ENCODE data around the gene APOL3.
"Not testable (repeated sequence)": the region's sequence is repeated elsewhere in the genome, so short reads cannot be mapped to it uniquely, and the experiment has no call there.

The APOL3 gene

GRCh38 chr22:36204001-36204631 is 43.6 kb upstream of the APOL3 start:
- no peak overlapping the region for H3K4me3 ChIP-seq (ENCODE audit: low read length)
- DNase-seq (ENCODE audit: low read depth), result no peak
- no peak for TF ChIP-seq CTCF (conservative IDR thresholded peaks at IDR 0.05; ENCODE audit: low read depth, low read length)

- H3K4me3 ChIP-seq (ENCODE audit: low read length); DNase-seq (ENCODE audit: low read depth): not testable (repeated sequence)
These were observed 42.9 kb upstream of the APOL3 start for GRCh38 chr22:36203441-36203840.

GRCh38 chr22:36202906-36203305 is 42.4 kb upstream of the APOL3 start:
- H3K4me3 ChIP-seq (ENCODE audit: low read length); DNase-seq (ENCODE audit: low read depth): not testable (repeated sequence)

- no peak for TF ChIP-seq CTCF (conservative IDR thresholded peaks at IDR 0.05; ENCODE audit: low read depth, low read length)
- no peak for DNase-seq (ENCODE audit: low read depth)
These were observed 41.2 kb upstream of the APOL3 start, which contains the start of gene APOL4 for GRCh38 chr22:36201630-36202319. Gene APOL4 (minus strand): TSS chr22:36201809. CDS start chr22:36201734, 75 bp downstream.

GRCh38 chr22:36201025-36201424 is 40.5 kb upstream of the APOL3 start:
- H3K4me3 ChIP-seq (ENCODE audit: low read length); DNase-seq (ENCODE audit: low read depth): not testable (repeated sequence)

More at GRCh38 chr22:36201630-36202319, 41.2 kb upstream of the APOL3 start, which contains the start of gene APOL4:
- no peak within 1 kb of the TSS for H3K4me3 ChIP-seq (ENCODE audit: low read length)

GRCh38 chr22:36199001-36199551 is 38.5 kb upstream of the APOL3 start:
- no peak for TF ChIP-seq CTCF (conservative IDR thresholded peaks at IDR 0.05; ENCODE audit: low read depth, low read length)
- H3K4me3 ChIP-seq (ENCODE audit: low read length), result no peak overlapping the region
- no peak for DNase-seq (ENCODE audit: low read depth)

- no peak for TF ChIP-seq CTCF (conservative IDR thresholded peaks at IDR 0.05; ENCODE audit: low read depth, low read length)
- DNase-seq (ENCODE audit: low read depth), result no peak
- H3K4me3 ChIP-seq (ENCODE audit: low read length), result no peak overlapping the region
These were observed 38.0 kb upstream of the APOL3 start for GRCh38 chr22:36198536-36198935.

- no peak for DNase-seq (ENCODE audit: low read depth)
- no peak for TF ChIP-seq CTCF (conservative IDR thresholded peaks at IDR 0.05; ENCODE audit: low read depth, low read length)
- H3K4me3 ChIP-seq (ENCODE audit: low read length), result no peak overlapping the region
These were observed 37.1 kb upstream of the APOL3 start for GRCh38 chr22:36197514-36198146.

Data from retinal pigment epithelial cell (primary cell).